GM18519 (cell line): ENCODE measurements around the gene CABP2.
A peak's percentile ranks its signal among the peaks of the same experiment; 100 is the strongest.
"Not testable (repeated sequence)": the region's sequence is repeated elsewhere in the genome, so short reads cannot be mapped to it uniquely, and the experiment has no call there.

Experiments used
- ATAC-seq: cut with Tn5 transposase; IDR thresholded peaks from one replicate; pipeline ENCODE4 v1.9.1; 2021; ENCODE audit warnings: mild to moderate bottlenecking, moderate library complexity; ENCODE audit not compliant: unreplicated experiment, low FRiP score

Gene CABP2

DNA sequence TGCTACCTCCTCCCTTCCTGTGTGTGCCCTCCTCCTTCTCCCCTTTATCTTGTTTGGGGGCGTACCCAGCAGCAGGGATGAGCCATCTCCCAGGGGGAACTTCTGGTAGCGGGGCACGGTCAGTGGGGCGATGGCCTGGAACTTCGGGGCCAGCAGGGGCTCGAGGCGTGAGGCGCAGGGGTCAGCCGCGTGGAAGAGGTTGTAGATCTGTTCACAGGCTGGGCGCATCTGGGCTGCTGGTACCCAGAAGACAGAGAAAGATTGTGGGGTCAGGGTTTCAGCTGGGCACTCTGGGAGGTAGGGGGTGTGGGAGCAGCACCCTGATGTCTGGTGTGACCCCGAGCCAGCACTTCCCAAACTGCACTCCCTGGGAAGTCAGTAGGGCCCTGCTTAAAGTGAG lies 27.1 kb downstream of the CABP2 start:
- ATAC-seq = no peak

DNA sequence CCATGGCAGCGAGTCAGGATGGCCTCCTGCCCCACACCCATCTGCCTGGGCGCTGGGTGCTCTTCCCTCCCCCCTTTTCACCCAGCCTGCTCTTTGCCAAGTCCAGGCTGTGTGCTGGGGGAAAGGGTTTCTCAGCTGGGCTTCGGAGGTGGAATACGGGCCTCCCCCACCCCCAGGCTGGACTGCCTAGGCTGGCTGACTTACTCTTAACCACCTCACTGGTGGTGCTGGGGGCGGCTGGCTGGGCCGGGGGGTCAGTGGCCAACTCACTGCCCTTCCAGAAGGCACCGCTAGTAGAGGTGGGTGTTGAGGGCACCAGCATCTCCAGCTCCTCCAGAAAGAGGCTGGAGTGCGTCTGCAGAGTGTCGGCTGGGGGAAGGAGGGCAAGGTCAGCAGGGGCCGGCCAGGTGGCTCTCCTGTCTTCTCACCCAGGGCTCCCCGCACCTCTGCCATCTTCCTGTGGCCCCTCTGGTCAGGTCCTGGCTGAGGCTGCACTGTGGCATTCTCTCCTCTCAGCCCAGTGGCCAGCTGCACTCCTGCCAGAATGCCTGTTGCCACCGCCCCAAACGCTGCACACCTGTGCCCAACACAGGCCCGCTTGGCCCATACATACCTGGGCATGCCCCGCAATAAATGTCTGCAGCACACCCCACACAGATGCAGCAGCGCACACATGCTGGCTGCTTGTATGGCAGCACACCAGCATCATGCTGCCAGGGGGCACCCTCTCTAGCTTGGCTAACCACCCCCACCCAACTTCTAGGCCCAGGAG lies 27.8 kb downstream of the CABP2 start:
- ATAC-seq = no peak

DNA sequence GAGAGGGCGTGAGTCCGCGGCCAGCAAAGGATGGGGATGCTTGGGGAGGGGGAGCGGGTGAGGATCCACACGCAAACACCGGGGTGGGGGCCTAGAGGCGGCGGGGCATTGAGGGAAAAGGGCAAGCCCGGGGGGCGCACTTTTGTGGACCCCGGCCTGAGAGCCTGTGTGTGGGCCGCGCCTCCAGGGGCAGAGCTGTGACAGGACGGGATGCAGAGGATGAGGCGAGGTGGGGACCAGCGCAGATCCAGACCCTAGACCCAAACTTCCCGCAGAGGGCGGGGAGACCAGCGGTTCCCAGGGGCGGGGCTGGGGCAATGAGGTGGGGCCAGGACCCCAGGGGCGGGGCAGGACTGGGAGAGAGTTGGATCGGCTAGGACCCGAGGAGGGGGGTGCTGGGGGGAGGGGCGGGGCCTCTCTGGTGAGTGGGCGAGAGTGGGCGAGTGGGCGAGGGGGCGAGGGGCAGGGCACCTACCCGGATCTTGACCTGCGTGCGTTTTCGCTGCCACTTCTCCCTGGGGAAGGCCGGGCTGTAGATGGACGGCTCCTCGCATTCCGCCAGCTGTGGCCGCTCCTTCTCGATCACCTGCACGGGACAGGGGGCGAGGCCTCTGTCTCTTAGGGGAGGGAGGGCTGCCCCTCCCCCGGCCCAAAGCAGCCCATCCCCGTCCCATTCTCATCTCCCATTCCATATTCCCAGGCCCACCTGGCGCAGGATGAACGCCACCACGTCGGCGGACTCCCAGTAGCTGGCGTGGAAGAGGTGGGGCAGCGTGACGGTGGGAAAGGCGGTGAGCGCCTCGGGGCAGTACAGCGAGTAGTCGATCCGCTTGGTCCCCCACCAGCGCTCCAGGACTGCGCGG lies 28.6 kb downstream of the CABP2 start:
- ATAC-seq = no peak

DNA sequence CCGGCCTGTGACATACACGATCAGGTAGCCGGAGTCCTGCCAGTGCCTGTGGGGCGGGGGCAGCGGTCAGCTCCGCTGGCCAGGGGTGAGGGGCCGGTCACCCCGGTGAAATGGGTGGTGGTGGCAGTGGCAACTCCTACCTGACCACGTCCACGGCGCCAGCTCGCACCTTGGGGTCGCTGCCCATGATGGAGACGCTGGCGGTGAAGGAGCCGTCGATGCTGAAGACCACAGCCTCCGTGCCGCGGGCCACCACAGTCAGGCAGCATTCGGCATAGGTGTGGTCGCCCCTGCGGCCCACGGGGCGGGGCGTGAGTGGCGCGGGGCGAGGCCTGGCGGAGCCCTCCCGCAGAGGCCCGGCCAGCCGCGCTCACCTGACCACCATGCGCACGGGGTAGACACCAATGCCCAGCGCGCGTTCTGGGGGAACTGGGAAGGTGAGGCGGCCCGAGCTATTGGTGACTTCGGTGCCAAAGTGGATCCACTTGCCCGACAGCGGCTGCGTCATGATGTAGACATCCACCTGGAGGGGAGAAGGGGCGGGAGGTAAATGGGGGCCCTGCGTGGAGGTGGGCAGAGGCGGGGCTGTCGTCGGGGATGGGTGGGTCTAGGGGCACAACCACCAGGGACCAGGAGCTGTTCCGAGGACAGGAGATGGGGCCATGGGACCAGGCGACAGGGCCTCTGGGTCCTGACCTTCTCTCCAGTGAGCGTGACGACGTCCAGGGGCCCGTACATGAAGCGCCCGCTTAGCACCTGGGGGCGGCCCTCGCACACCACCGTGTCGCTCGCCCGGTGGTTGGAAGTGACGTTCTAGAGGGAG lies 29.5 kb downstream of the CABP2 start:
- no peak for ATAC-seq

DNA sequence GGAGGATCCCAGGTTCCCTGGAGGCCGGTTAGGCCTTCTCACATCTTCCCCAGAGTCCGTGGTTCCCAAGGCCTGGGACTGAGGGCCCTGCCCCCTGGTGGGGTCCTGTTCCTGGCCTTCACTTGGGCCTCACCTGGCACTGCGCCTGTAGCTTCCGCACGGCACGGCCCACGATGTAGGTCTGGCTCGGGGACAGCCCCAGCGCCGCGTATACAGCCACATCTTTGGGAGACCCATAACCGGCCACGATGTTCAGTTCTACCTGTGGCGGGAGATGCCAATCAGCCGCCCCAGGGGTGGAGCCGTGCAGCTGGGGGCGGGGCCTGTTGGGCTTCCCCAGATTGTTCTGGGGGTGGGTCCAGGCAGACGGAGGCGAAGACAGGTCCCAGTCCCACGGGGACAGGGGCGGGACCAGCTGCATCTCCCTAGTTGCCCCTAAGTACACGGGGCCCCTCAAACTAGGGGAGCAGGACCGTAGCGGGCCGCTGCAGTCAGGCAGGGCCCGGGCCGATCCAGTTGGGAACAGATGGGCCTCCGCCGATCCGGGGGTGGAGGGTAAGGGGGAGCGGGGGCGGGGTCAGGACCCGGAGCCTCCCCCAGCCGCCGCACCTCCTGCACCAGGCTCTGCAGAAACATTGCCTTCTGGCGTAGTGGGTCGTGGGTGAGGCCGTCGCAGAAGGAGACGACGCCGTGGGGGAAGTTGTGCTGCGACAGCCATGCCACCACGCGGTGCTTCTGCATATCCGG lies 30.3 kb downstream of the CABP2 start:
- no peak for ATAC-seq

DNA sequence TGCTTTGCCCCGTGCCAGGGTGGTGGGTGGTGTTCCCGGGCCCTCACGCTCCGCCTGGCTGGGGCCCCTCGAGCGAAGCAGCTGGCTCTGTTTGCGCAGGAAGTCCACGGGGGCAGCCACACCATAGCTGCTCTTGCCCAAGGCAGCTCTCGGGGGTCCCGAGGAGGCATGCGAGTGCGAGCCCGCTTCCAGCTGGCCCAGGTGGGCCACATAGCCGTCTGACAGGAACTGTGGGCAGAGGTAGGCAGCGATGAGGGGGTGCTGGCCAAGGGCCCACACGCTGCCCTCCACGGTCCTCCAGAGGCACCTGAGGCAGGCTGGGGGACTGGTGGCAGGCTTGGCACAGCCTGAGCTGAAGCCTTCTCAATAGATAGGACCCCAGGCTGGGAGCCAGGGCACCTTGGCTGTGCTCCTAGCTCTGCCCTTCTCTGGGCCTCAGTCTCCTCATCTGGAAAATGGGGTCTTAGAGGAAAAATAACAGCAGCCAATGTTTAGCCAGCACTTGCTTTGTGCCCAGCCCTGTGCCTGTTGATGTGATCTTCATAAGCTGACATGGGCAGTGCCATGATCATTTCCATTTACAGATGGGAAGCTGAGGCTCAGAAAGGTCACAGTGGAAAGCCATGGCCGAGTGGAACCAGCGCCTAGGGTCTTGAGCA lies 31.0 kb downstream of the CABP2 start:
- ATAC-seq = no peak

DNA sequence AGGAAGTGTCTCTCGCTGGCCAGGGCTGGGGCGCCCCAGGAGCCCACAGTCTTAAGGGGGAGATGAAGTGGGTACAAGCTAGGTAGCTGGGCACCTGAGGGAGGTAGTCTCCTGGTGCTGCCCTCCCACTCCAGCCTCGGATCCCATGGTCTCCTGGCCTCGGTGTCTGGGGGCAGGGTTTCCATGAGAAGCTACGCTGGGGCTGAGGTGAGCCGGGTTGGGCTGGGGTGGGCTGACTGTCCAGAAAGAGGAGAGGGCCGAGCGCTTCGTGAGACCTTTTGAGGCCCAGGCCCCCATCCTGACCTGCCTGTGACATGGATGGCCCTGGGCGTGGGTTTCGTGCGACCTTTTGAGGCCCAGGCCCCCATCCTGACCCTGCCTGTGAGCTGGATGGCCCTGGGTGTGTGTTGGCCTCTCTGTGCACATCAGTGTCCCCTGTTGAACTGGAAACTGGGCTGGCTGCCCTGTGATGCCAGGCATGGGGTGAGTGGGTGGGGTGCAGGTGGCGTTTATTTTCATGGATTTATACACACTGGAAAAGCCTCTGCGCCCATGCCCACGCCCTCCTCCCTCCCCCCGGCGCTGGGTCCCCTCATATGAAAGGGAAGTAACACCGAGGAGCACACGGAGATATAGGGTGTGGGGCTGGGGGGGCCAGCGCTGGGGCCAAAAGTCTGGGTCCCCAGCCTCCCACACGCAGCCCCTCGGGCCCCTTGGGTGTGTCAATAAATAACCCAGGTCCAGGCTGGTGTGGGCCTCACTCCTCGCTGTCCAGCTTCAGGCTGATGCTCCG lies 31.8 kb downstream of the CABP2 start:
- no peak for ATAC-seq

DNA sequence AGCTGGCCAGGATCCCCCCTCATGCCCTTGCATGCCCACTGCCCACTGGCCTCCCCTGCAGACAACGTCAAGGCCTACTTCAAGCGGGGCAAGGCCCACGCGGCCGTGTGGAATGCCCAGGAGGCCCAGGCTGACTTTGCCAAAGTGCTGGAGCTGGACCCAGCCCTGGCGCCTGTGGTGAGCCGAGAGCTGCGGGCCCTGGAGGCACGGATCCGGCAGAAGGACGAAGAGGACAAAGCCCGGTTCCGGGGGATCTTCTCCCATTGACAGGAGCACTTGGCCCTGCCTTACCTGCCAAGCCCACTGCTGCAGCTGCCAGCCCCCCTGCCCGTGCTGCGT lies 32.5 kb downstream of the CABP2 start:
- no peak for ATAC-seq

DNA sequence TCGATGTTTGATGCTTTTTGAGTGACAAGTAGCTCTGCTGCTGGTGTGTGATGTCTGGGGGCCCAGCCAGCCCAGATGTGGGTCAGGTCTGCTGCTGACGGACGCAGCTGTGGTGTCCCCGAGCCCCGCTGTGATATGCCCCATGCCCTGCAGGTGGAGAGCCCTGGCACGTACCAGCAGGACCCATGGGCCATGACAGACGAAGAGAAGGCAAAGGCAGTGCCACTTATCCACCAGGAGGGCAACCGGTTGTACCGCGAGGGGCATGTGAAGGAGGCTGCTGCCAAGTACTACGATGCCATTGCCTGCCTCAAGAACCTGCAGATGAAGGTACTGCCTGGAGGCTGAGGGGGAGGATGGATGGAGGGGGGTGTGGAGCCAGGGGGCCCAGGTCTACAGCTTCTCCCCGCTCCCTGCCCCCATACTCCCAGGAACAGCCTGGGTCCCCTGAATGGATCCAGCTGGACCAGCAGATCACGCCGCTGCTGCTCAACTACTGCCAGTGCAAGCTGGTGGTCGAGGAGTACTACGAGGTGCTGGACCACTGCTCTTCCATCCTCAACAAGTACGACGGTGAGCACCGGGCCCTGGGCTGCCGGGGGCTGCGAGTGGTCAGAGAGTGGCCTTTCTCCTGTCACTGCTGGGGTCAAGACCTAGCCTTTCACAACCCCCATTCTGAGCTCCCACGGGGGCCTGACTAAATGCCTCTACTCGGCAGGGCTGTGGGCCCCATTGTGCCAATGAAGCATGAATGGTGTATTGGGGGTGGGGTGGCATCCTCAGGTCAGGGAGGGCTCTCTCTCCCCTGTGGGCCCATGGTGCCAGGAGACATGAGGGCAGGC lies 33.1 kb downstream of the CABP2 start:
- ATAC-seq = no peak

DNA sequence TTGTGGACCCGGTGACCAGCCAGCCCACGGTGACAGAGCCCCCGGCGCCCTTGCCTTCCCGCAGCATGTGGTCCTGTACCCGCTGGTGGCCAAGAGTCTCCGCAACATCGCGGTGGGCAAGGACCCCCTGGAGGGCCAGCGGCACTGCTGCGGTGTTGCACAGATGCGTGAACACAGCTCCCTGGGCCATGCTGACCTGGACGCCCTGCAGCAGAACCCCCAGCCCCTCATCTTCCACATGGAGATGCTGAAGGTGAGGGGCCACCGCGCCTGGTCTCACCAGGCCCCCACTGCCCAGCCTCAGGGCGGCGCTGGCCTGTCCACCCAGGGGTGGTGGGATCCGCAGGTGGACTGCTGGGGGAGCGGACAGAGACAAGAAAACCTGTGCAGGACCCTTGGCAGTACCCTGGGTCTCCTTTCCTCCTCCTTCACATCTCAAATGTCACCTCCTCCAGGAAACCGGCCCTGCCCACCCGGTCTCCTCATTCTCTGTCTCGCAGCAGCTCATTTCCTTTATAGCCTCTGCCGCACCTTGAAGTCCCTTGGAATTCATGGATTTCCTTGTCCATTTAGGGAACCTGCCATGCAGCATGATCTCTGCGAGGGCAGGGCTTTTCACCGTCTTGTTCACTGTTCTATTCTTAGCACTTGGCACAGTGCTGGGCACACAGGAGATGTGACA lies 33.9 kb downstream of the CABP2 start:
- ATAC-seq = no peak

DNA sequence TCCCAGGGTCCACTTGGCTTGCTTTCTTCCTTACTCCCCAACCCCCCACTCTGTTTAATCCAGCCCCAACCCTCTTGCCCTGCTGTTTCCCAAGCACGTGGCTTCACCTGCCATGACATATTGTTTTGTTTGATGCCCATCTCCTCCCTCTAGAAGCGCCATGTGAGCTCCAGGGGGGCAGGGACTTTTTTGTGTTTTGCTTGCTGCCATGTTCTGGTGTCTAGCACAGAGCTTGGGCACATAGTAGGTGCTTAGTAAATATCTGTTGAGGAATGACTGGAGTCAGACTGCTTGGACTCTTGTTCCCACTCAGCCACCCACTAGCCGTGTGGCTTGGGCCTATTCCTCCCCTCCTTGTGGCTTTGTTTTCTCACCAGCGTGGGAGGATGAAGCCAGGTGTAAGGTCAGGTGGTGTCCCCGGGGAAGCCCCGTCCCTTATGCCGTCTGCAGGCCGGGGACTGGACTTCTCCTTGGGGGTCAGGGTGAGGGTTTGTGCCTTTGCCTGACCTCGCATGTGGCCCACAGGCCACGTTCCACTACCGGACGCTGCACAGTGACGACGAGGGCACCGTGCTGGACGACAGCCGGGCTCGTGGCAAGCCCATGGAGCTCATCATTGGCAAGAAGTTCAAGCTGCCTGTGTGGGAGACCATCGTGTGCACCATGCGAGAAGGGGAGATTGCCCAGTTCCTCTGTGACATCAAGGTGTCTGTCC lies 36.6 kb downstream of the CABP2 start:
- no peak for ATAC-seq

DNA sequence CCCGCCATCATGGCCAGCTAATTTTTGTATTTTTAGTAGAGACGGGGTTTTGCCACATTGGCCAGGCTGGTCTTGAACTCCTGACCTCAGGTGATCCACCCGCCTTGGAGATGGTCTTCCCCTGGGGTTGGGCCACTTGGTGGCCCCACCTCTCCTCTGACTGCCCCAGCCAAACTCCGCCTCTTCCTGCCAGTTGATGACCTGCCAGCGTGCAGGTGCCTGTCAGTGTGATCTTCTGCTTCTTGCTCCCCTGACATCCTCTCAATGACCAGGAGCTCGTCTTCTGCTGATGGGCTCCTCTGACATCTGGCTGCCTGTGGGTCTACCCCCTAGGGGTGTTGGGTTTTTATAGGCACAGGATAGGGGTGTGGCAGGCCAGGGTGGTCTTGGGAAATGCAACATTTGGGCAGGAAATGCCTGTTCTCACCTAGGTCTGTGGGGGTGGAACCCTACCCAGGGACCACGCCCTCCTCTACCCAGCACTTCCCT lies 37.3 kb downstream of the CABP2 start:
- not testable (repeated sequence) for ATAC-seq

DNA sequence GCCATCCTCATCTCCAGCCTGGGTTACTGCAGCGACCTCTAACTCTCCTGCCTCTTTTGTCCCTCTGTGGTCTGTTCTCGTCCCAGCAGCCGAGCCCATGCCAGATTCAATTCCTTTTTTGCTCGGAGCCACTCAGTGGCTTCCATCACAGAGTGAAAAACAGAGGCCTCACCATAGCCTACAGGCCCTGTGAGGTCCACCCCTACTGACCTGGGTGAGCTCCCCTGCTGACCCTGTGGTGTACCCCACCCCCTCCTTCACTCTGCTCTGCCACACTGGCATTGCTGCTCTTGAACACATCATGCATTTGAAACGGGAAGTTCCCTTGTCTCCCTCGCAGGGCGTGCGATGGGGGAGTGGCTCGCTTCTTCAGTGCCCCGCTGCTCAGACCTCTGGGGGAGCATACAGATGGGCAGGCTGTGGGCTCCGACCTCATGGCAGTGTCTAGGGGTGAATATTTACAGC lies 38.4 kb downstream of the CABP2 start:
- no peak for ATAC-seq

DNA sequence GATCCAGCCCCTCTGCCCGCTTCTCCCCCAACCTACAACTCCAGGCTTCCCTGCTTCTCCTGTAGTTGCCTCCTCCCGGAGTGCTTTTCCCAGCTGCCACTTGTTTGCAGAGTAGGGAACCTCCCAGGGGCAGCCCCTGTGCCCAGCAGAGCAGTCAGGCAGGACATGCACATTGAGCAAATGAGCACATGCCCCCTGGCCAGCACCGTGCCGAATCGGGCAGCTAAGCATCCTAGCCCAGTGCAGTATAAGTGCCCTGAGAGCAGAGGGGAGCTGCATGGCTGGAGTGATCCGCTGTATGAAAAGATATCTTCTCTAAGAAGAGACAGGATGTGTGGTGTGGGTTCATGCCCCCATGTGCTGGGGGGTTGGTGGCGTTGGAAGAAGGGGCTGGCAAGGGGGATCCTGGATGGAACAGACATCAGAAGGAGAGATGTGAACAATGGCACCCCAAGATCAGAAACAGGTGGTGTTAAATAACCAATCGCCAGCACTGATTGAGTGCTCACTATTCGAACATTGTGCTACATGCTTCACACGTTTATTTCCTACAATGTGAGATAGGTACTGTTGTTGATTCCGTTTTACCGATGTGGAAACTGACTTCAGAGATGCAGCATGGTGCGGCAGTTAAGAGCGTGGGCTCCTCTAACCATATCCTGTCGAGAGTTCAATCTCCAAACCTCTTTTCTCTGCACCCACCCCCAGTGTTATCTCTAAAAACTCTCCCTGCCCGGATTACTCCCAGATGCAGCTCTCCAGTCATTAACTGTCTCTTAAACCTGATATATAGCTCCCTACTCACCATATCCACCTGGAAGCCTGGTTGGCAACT lies 39.2 kb downstream of the CABP2 start:
- no peak for ATAC-seq

DNA sequence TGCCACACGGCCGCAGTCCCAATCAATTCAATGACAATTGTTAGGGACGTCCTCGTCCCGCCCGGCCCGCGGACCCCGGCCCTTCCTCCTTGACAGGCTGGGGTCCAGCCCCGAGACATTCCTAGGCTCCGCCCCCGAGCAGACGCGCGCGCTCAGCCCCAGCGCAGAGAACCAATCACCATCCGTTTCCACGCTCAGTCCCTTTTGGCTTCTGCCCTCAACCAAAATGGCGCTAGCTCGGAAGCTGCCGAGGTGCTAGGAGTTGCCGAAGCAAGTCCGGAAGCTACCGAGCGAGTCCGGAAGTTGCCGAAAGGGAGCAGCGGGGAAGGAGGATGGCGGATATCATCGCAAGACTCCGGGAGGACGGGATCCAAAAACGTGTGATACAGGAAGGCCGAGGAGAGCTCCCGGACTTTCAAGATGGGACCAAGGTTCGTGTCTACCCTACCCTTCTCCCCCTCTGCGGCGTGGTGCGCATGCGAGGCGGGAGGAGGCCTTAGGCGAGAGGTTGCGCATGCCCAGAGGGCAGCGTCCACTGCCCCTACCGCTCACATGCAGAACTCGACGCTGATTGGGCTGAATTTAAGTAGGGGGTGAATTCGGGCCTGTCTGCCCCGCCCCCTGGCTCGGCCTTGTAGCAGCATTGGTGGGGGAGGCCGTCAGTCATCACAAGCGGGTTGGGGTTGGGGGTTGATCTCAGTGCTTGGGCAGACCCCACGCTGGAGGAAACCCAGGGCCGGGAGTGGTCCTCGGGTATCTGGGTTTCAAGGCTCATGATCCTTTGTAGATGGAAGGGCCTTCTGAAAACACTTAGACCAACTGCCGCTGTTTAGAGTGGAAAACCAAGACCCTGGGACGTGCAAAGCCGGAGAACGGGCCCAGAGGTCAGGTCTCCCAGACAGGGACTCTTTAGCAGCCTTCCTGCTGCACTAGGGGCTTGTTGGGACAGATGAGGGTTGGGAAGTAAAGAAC lies 40.1 kb downstream of the CABP2 start, which contains the start of gene AIP:
Gene AIP (plus strand): TSS at position 200 of the 972 bp plus-strand sequence. CDS start 133 bp downstream, at position 333.
- ATAC-seq = peak; percentile 63
